ENCODE measurements around the gene AFF3.

- TF ChIP-seq POLR2A (IDR thresholded peaks at IDR 0.05; ENCODE audit: low read depth, low read length) = no peak
- no peak for TF ChIP-seq CTCF (conservative IDR thresholded peaks at IDR 0.05; ENCODE audit: low read depth, low read length)
- TF ChIP-seq CHD1 (IDR thresholded peaks at IDR 0.05; ENCODE audit: low read depth, low read length) = no peak
- TF ChIP-seq BHLHE40 (IDR thresholded peaks at IDR 0.05; ENCODE audit: low read depth, low read length) = no peak
- no peak for TF ChIP-seq MAFK (IDR thresholded peaks at IDR 0.05; ENCODE audit: low read depth, low read length)
- TF ChIP-seq RCOR1 (IDR thresholded peaks at IDR 0.05; ENCODE audit: insufficient replicate concordance, low read length) = no peak
- no peak for TF ChIP-seq MXI1 (IDR thresholded peaks at IDR 0.05; ENCODE audit: borderline replicate concordance, low read depth, low read length)
- no peak for TF ChIP-seq SMC3 (IDR thresholded peaks at IDR 0.05; ENCODE audit: low read depth, low read length)
- TF ChIP-seq RFX5 (IDR thresholded peaks at IDR 0.05; ENCODE audit: low read depth, low read length) = no peak
- no peak for TF ChIP-seq RAD21 (IDR thresholded peaks at IDR 0.05; ENCODE audit: low read length)
Observed at GRCh38 chr2:99875627-99876201, 266.7 kb downstream of the AFF3 start.

All from IMR-90 (cell line).